Upper lobe of left lung (tissue), 4 donors: ENCODE results near the gene ITPR2.

Experiments used
- CTCF ChIP-seq, 6 experiments: fragments of 450-650 bp in 4 of 6; fragments of 200-600 bp in 2 of 6; sonication (generic) in 2 of 6; IDR thresholded peaks; one replicate each; pipeline ENCODE4 v1.5.1; 2016 to 2019; ENCODE audit warnings: antibody characterized with exemption in 6 of 6
- EP300 ChIP-seq, 4 donors: sonication (generic); formaldehyde crosslinking; IDR thresholded peaks; one replicate each; pipeline ENCODE4 v1.5.1; 2017; ENCODE audit warnings: antibody characterized with exemption in 4 of 4, control low read depth in 2 of 4
- POLR2A ChIP-seq, 4 donors: fragments of 450-650 bp; IDR thresholded peaks; one replicate each; pipeline ENCODE4 v1.5.1; 2016 to 2017; ENCODE audit warnings: antibody characterized with exemption in 4 of 4, mild to moderate bottlenecking in 2 of 4

GRCh38 chr12:26323673-26324072 lies 509.3 kb downstream of the ITPR2 start:
- TF ChIP-seq CTCF (IDR thresholded peaks at IDR 0.05) (no peak), EP300 (IDR thresholded peaks at IDR 0.05) (no peak), POLR2A (IDR thresholded peaks at IDR 0.05) (no peak)
